MM.1S (cell line): ENCODE measurements around the gene PTPRD.

ENCODE experiments used
- DNase-seq: peaks from one replicate; pipeline ENCODE4 v3.0.0-alpha.2; 2015
- H2AFZ ChIP-seq: fragments of 300-600 bp; sonication (generic); 2 replicates; pipeline ENCODE4 v1.6.0; 2016; ENCODE audit warnings: antibody characterized with exemption, low read length
- H3F3A ChIP-seq: fragments of 300-600 bp; sonication (generic); 2 replicates; pipeline ENCODE4 v1.6.1; 2016; ENCODE audit warnings: mild to moderate bottlenecking, antibody characterized with exemption, low read length, moderate library complexity, mixed read lengths; ENCODE audit not compliant: insufficient read depth
- H3K27ac ChIP-seq: fragments of 300-600 bp; sonication (generic); 2 replicates; pipeline ENCODE4 v1.5.1; 2016; ENCODE audit warnings: mild to moderate bottlenecking, low read length
- H3K27me3 ChIP-seq: fragments of 300-600 bp; sonication (generic); replicated peaks from 2 replicates; pipeline ENCODE4 v1.6.0; 2016; ENCODE audit warnings: low read length; ENCODE audit not compliant: insufficient read depth
- H3K36me3 ChIP-seq: fragments of 300-600 bp; sonication (generic); replicated peaks from 2 replicates; pipeline ENCODE4 v1.6.1; 2016; ENCODE audit warnings: mild to moderate bottlenecking, low read length, mixed read lengths; ENCODE audit not compliant: insufficient read depth
- H3K4me1 ChIP-seq: fragments of 300-600 bp; sonication (generic); 2 replicates; pipeline ENCODE4 v1.6.1; 2016; ENCODE audit warnings: low read length, mixed read lengths
- H3K4me2 ChIP-seq: fragments of 300-600 bp; sonication (generic); 2 replicates; pipeline ENCODE4 v1.6.0; 2016; ENCODE audit warnings: low read depth, low read length
- H3K4me3 ChIP-seq: fragments of 300-600 bp; sonication (generic); 2 replicates; pipeline ENCODE4 v1.5.1; 2016; ENCODE audit warnings: low read length, mixed read lengths
- H3K79me2 ChIP-seq: fragments of 300-600 bp; sonication (generic); 2 replicates; pipeline ENCODE4 v1.6.1; 2016; ENCODE audit warnings: mixed run types, low read length, mixed read lengths
- H3K9ac ChIP-seq: fragments of 300-600 bp; sonication (generic); 2 replicates; pipeline ENCODE4 v1.6.1; 2016; ENCODE audit warnings: low read length, mixed read lengths
- H3K9me2 ChIP-seq: fragments of 300-600 bp; sonication (generic); replicated peaks from 2 replicates; pipeline ENCODE4 v1.6.1; 2016; ENCODE audit warnings: mild to moderate bottlenecking, low read length, mixed read lengths; ENCODE audit not compliant: insufficient read depth
- H3K9me3 ChIP-seq: fragments of 300-600 bp; sonication (generic); replicated peaks from 2 replicates; pipeline ENCODE4 v1.6.1; 2016; ENCODE audit warnings: mild to moderate bottlenecking, low read length, mixed read lengths; ENCODE audit not compliant: insufficient read depth
- H4K20me1 ChIP-seq: fragments of 300-600 bp; sonication (generic); 2 replicates; pipeline ENCODE4 v1.6.1; 2016; ENCODE audit warnings: mild to moderate bottlenecking, low read length, moderate library complexity, mixed read lengths; ENCODE audit not compliant: insufficient read depth
- EZH2 ChIP-seq: fragments of 300-600 bp; sonication (generic); optimal IDR thresholded peaks from 2 replicates; pipeline ENCODE3; 2017; ENCODE audit warnings: low read depth, mild to moderate bottlenecking, antibody characterized with exemption, low read length, mixed read lengths
- EZH2phosphoT487 ChIP-seq: fragments of 300-600 bp; sonication (generic); IDR thresholded peaks from 2 replicates; pipeline ENCODE4 v1.6.1; 2018; ENCODE audit warnings: antibody characterized with exemption, low read length
- TF ChIP-seq, protein P1 (sequence below): fragments of 300-600 bp; sonication (generic); IDR thresholded peaks from 2 replicates; pipeline ENCODE4 v1.5.1; 2016; ENCODE audit warnings: antibody characterized with exemption, low read length, mixed read lengths

The PTPRD gene

DNA sequence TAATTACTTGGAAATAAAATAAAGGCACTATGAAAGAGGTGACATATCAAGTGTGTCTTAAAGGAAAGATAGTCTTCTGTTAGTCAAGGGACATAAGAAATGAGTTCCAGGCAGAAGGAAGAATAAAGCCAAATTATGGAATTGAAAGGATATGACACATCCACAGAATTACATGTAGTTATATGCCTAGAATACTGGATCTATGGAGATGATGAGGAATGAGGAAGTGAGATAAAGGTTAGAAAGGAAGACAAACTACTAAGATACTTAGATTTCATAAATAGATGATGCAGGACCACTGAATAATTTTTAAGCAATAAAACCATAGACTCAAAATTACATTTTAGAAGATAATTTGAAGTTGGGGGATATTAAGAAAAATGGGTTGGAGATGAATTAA is 609.8 kb downstream of the PTPRD start:
- H3K4me1 ChIP-seq = 0 out of 2 replicates have a peak, but pooled peaks cover 6% of the 10 kb centered on the region
- no peaks in the 10 kb centered on the region for H3K79me2 ChIP-seq
- H3K27ac ChIP-seq = no peak overlapping the region
- 0 out of 2 replicates have a peak, but pooled peaks cover 2% of the 10 kb centered on the region for H3F3A ChIP-seq
- H4K20me1 ChIP-seq = no peaks in the 10 kb centered on the region
- no peaks in the 10 kb centered on the region for H3K9me2 ChIP-seq
- H3K4me2 ChIP-seq = no peak overlapping the region
- H3K4me3 ChIP-seq = no peak overlapping the region
- no peaks in the 10 kb centered on the region for H3K9me3 ChIP-seq
- no peak for DNase-seq
- no peak overlapping the region for H3K9ac ChIP-seq
- H3K36me3 ChIP-seq = no peaks in the 10 kb centered on the region
- peaks cover 8% of the 10 kb centered on the region for H3K27me3 ChIP-seq
- H2AFZ ChIP-seq = no peak overlapping the region
- TF ChIP-seq EZH2phosphoT487 = no peak
- TF ChIP-seq EZH2 = no peak
- TF ChIP-seq, protein P1, sequence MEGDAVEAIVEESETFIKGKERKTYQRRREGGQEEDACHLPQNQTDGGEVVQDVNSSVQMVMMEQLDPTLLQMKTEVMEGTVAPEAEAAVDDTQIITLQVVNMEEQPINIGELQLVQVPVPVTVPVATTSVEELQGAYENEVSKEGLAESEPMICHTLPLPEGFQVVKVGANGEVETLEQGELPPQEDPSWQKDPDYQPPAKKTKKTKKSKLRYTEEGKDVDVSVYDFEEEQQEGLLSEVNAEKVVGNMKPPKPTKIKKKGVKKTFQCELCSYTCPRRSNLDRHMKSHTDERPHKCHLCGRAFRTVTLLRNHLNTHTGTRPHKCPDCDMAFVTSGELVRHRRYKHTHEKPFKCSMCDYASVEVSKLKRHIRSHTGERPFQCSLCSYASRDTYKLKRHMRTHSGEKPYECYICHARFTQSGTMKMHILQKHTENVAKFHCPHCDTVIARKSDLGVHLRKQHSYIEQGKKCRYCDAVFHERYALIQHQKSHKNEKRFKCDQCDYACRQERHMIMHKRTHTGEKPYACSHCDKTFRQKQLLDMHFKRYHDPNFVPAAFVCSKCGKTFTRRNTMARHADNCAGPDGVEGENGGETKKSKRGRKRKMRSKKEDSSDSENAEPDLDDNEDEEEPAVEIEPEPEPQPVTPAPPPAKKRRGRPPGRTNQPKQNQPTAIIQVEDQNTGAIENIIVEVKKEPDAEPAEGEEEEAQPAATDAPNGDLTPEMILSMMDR = no peak

DNA sequence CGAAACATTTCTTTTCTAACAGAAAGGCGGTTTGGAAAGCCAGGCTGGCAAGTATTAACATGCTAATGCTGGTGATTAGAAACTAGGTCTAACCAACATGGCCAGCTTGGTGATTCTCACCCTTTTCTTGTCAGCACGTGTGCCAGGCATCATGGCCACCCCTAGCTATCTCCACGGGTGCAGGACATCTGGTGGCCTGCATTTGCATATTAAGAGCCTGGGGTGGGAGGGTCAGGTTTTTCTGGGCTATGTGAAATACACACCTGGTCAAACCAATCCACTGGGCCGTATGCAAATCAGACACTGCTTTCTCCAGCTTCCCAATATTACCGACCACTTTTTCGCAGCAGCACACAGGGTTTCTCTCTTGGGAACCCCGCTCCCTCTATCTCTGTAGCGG is 612.1 kb downstream of the PTPRD start:
- Histone ChIP-seq H3K36me3 (no peaks in the 10 kb centered on the region), H3K4me1 (0 out of 2 replicates have a peak, but pooled peaks cover 9% of the 10 kb centered on the region)
- DNase-seq = no peak

DNA sequence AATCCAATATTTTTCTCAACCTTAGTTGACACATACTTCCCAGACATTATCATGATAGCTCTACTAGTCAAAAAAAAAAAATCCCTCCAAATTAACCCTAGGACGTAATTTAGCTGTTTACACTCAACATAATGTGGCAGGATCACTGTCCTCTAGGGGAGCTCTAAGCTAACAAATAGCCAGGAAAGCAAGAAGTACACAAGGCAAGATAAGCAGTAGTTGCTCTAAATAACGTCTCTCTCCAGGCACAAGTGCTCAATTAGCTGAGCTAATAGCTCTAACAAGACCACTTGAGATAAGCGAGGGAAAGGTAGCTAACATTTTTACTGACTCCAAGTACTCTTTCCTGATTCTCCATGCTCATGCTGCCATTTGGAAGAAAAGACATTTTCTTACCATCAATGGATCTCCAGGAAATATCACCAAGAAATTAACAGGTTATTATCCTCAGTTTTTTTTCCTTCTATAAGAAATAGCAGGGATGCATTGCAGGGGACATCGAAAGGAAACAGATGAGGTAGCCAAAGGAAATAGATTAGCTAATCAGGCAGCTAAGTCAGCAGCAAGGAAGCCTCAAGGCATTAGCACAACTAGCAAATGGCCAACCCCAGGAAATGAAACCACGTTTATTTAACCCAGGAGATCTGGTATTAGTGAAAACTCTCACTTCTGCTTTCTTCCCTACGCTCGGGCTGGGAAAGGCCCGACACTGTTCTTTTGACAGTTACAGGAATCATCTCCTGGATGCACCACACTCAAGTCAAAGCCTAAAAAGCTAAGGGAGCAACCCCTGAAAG is 614.1 kb downstream of the PTPRD start:
- H3F3A ChIP-seq = 0 out of 2 replicates have a peak, but pooled peaks cover 2% of the 10 kb centered on the region
- peaks cover 8% of the 10 kb centered on the region for H3K27me3 ChIP-seq
- H2AFZ ChIP-seq = no peak overlapping the region
- H3K4me3 ChIP-seq = 0 out of 2 replicates have a peak overlapping the region, but pooled peaks have one; percentile 5
- no peaks in the 10 kb centered on the region for H3K36me3 ChIP-seq
- H3K4me2 ChIP-seq = peak overlapping the region; percentile 44
- no peak overlapping the region for H3K9ac ChIP-seq
- no peaks in the 10 kb centered on the region for H4K20me1 ChIP-seq
- 0 out of 2 replicates have a peak, but pooled peaks cover 9% of the 10 kb centered on the region for H3K4me1 ChIP-seq
- H3K79me2 ChIP-seq = no peaks in the 10 kb centered on the region
- H3K9me3 ChIP-seq = no peaks in the 10 kb centered on the region
- no peaks in the 10 kb centered on the region for H3K9me2 ChIP-seq
- DNase-seq = peak; percentile 51
- TF ChIP-seq EZH2 (no peak), EZH2phosphoT487 (no peak)
- TF ChIP-seq, protein P1 = peak; percentile 79
- H3K27ac ChIP-seq = no peak overlapping the region

More for the DNA sequence above, 612.1 kb downstream of the PTPRD start:
- H2AFZ ChIP-seq = no peak overlapping the region
- H3K4me3 ChIP-seq = no peak overlapping the region
- H4K20me1 ChIP-seq = no peaks in the 10 kb centered on the region
- H3F3A ChIP-seq = 0 out of 2 replicates have a peak, but pooled peaks cover 2% of the 10 kb centered on the region
- no peak overlapping the region for H3K27ac ChIP-seq
- H3K9me3 ChIP-seq = no peaks in the 10 kb centered on the region
- no peaks in the 10 kb centered on the region for H3K79me2 ChIP-seq
- no peak overlapping the region for H3K4me2 ChIP-seq
- no peaks in the 10 kb centered on the region for H3K9me2 ChIP-seq
- no peak overlapping the region for H3K9ac ChIP-seq
- no peak for TF ChIP-seq EZH2phosphoT487
- TF ChIP-seq, protein P1 = no peak
- TF ChIP-seq EZH2 = no peak
- H3K27me3 ChIP-seq = peaks cover 8% of the 10 kb centered on the region
